K562 (cell line): ENCODE results near the gene PHF24. TPM values are rescaled to one million over a fixed set of nuclear protein-coding genes. Genes with fewer than 3 reads are reported as not detected.

Experiments used
- ATAC-seq: fragments of 200-7000 bp; cut with Tn5 transposase; 3 replicates; pipeline ENCODE4 v1.9.1; 2020; ENCODE audit warnings: moderate library complexity
- BruUV-seq: library from RNA; stranded (reverse); fragments of 400-500 nt; replicated peaks from 2 replicates; lab custom pipeline; 2021; lab: Mats Ljungman, UMichigan
- CTCF ChIA-PET: fragments of 300-600 bp; formaldehyde crosslinking; extraction: SDS; loops from one replicate; lab custom pipeline; 2021; ENCODE audit warnings: low intra/inter-chr PET ratio; lab: Yijun Ruan, JAX
- POLR2A ChIA-PET: fragments of 300-600, 350-650 bp; sonication (Branson Sonifier 250); formaldehyde crosslinking; extraction: SDS; loops from one replicate; lab custom pipeline; 2021; ENCODE audit warnings: antibody characterized with exemption, inconsistent platforms; lab: Yijun Ruan, JAX
- DNase-seq, 4 experiments: peaks; one replicate each; pipeline versions ENCODE4 v3.0.0 to v3.0.0-alpha.2; 2011 to 2018; ENCODE audit warnings: low spot score in 3 of 4, mixed read lengths in 3 of 4; ENCODE audit errors: extremely low read depth in 1 of 4
- FAIRE-seq: peaks from 2 replicates; lab custom pipeline; 2011; peaks lifted over from hg19 to GRCh38; lab: Jason Lieb, UNC
- H2AFZ ChIP-seq: 2 replicates; pipeline ENCODE4 v1.6.0; 2011; ENCODE audit warnings: low read depth, low read length, control low read depth, inconsistent platforms
- H3K27ac ChIP-seq: fragments of 200-600 bp; 3 replicates; pipeline ENCODE4 v1.8.0; 2011; ENCODE audit warnings: low read depth, mild to moderate bottlenecking, control low read depth, inconsistent platforms, low read length, moderate library complexity, mixed read lengths; ENCODE audit errors: extremely low read depth
- H3K27me3 ChIP-seq, 2 experiments: fragments of 300-600 bp in 1 of 2; 2 replicates in 1 of 2; 3 replicates in 1 of 2; pipeline versions ENCODE4 v1.6.0 to v1.8.0; 2011; ENCODE audit warnings: inconsistent platforms in 2 of 2, low read length in 2 of 2, mild to moderate bottlenecking in 1 of 2, mixed read lengths in 1 of 2, moderate library complexity in 1 of 2; ENCODE audit not compliant: control insufficient read depth in 2 of 2, insufficient read depth in 2 of 2
- H3K36me3 ChIP-seq: fragments of 300-600 bp; 3 replicates; pipeline ENCODE4 v1.8.0; 2011; ENCODE audit warnings: mild to moderate bottlenecking, low read length, inconsistent platforms; ENCODE audit not compliant: control insufficient read depth, insufficient read depth
- H3K4me1 ChIP-seq, 2 experiments: fragments of 200-600 bp in 1 of 2; replicated peaks in 1 of 2; 2 replicates in 1 of 2; 3 replicates in 1 of 2; pipeline versions ENCODE4 v1.5.1 to v1.8.0; 2011; ENCODE audit warnings: inconsistent platforms in 2 of 2, low read length in 2 of 2, mild to moderate bottlenecking in 1 of 2, mixed read lengths in 1 of 2, moderate library complexity in 1 of 2; ENCODE audit not compliant: control insufficient read depth in 2 of 2, insufficient read depth in 2 of 2
- H3K4me2 ChIP-seq: 2 replicates; pipeline ENCODE4 v1.6.1; 2011; ENCODE audit warnings: low read length, control low read depth, inconsistent platforms, mixed read lengths; ENCODE audit not compliant: insufficient read depth
- H3K4me3 ChIP-seq: fragments of 200-600 bp; sonication (generic), shearing (Covaris generic); 2 replicates; pipeline ENCODE4 v1.5.1; 2016; ENCODE audit warnings: control low read depth, inconsistent platforms
- H3K79me2 ChIP-seq: fragments of 200-600 bp; 3 replicates; pipeline ENCODE4 v1.8.0; 2011; ENCODE audit warnings: low read length, inconsistent platforms; ENCODE audit not compliant: control insufficient read depth, insufficient read depth
- H3K9ac ChIP-seq, 2 experiments: 2 replicates each; pipeline versions ENCODE4 v1.6.0 to v1.6.1; 2011; ENCODE audit warnings: low read depth in 2 of 2, low read length in 2 of 2, control low read depth in 1 of 2, inconsistent platforms in 1 of 2, mild to moderate bottlenecking in 1 of 2, mixed read lengths in 1 of 2; ENCODE audit not compliant: insufficient read depth in 1 of 2
- H3K9me1 ChIP-seq: one replicate; pipeline ENCODE4 v1.6.0; 2011; ENCODE audit warnings: inconsistent platforms, mild to moderate bottlenecking, low read length, moderate library complexity; ENCODE audit not compliant: control insufficient read depth, insufficient read depth
- H3K9me3 ChIP-seq: replicated peaks from 2 replicates; pipeline ENCODE4 v1.5.1; 2011; ENCODE audit warnings: low read depth, low read length, inconsistent platforms; ENCODE audit not compliant: control insufficient read depth, insufficient read depth
- H4K20me1 ChIP-seq: replicated peaks from 2 replicates; pipeline ENCODE4 v1.6.1; 2011; ENCODE audit warnings: low read length, inconsistent platforms, mixed read lengths; ENCODE audit not compliant: control insufficient read depth, insufficient read depth
- AFF1 ChIP-seq, 2 experiments: fragments of 450-650 bp; IDR thresholded peaks; 2 replicates each; pipeline ENCODE4 v1.6.1; 2018; ENCODE audit warnings: mild to moderate bottlenecking in 2 of 2, low read depth in 1 of 2; ENCODE audit not compliant: partially characterized antibody in 2 of 2
- ATF2 ChIP-seq: sonication (generic); formaldehyde crosslinking; IDR thresholded peaks from 2 replicates; pipeline ENCODE4 v1.8.1; 2022; ENCODE audit warnings: missing genetic modification reagents
- CBX1 ChIP-seq: sonication (generic); IDR thresholded peaks from 2 replicates; pipeline ENCODE4 v1.6.1; 2016; ENCODE audit warnings: antibody characterized with exemption, low read depth, mild to moderate bottlenecking
- CBX3 ChIP-seq, 2 experiments: IDR thresholded peaks; 1 replicate in 1 of 2; 2 replicates in 1 of 2; pipeline ENCODE4 v1.6.1; 2012; ENCODE audit warnings: inconsistent platforms in 2 of 2, low read length in 2 of 2, borderline replicate concordance in 1 of 2, control low read depth in 1 of 2
- CCAR2 ChIP-seq: fragments of 200-400 bp; formaldehyde crosslinking; IDR thresholded peaks from 2 replicates; pipeline ENCODE4 v1.6.1; 2017; ENCODE audit warnings: mild to moderate bottlenecking, low read depth, low read length
- ID3 ChIP-seq, 2 experiments: fragments of 250-450 bp in 1 of 2; fragments of 450-650 bp in 1 of 2; sonication (Bioruptor Pico) in 1 of 2; IDR thresholded peaks; 2 replicates each; pipeline versions ENCODE4 v1.6.1 to v1.8.0; 2016 to 2021; ENCODE audit warnings: mild to moderate bottlenecking in 2 of 2, moderate library complexity in 2 of 2, missing compliant biosample characterization in 1 of 2, missing genetic modification characterization in 1 of 2
- MAX ChIP-seq: sonication (generic); formaldehyde crosslinking; IDR thresholded peaks from 2 replicates; pipeline ENCODE4 v1.9.0; 2022; ENCODE audit warnings: mild to moderate bottlenecking, missing genetic modification reagents
- XRCC3 ChIP-seq: fragments of 450-650 bp; IDR thresholded peaks from 2 replicates; pipeline ENCODE4 v1.6.1; 2017; ENCODE audit warnings: mild to moderate bottlenecking, moderate library complexity
- ZNF280A ChIP-seq: fragments of 450-650 bp; IDR thresholded peaks from 2 replicates; pipeline ENCODE4 v1.6.1; 2018; ENCODE audit warnings: mild to moderate bottlenecking, low read depth; ENCODE audit not compliant: partially characterized antibody
- ZNF444 ChIP-seq: fragments of 250-450 bp; sonication (Bioruptor Pico); IDR thresholded peaks from 2 replicates; pipeline ENCODE4 v1.4.0; 2020; ENCODE audit warnings: mild to moderate bottlenecking, moderate library complexity
- WGBS: fragments of 100-300 bp; shearing (Covaris generic); methylation state at CpG from one replicate; pipeline ENCODE4 v1.1.6; 2016; ENCODE audit warnings: low coverage, mixed read lengths; ENCODE audit not compliant: insufficient coverage; ENCODE audit errors: missing lambda C conversion rate; 5-methylcytosine and 5-hydroxymethylcytosine counted together
- in situ Hi-C: fragments of 300-500 bp; cut with MboI; formaldehyde crosslinking; loops from 4 replicates; pipeline ENCODE4 v1.15.0; 2018; ENCODE audit warnings: inconsistent platforms, mixed read lengths
- intact Hi-C: fragments of 100-400 bp; cut with micrococcal nuclease; formaldehyde crosslinking; loops from 2 replicates; pipeline ENCODE4 v1.14.2; 2022
- polyA plus RNA-seq, 8 experiments: library from polyadenylated mRNA; depleted of rRNA in 4 of 8; stranded (reverse) in 5 of 8; unstranded in 3 of 8; fragments of >200 nt; fragmentation: Nextera tagmentation in 2 of 8; fragmentation: Illumina TruSeq in 1 of 8; extraction: Ambion mirVana in 2 of 8; extraction: Trizol in 1 of 8; gene quantifications; 2 replicates each; pipeline versions ENCODE4 v1.2.1 to v1.2.3, GENCODE V29; 2011 to 2014; ENCODE audit warnings: inconsistent platforms in 1 of 8, missing spikeins in 1 of 8
- total RNA-seq, 7 experiments: library from RNA; depleted of rRNA in 6 of 7; stranded (reverse); fragments of >200 nt in 6 of 7; fragmentation: Illumina TruSeq in 2 of 7; extraction: Trizol in 2 of 7; gene quantifications; 2 replicates each; pipeline versions ENCODE4 v1.2.1 to v1.2.3, GENCODE V29; 2011 to 2021; ENCODE audit warnings: low replicate concordance in 1 of 7

PHF24 gene
- total and polyA plus RNA-seq, 9 of the 15 experiments (the other 6 are each of a cell fraction or from before 2014, with no cell fraction given), result 0.01 TPM; not detected in 7

- DNase-seq, result no peak
- H3K9me1 ChIP-seq, result no peaks in the 10 kb centered on the region
- no peak overlapping the region for H3K27ac ChIP-seq
- WGBS, result 6% methylated on average over 3 of the region's 3 CpGs
- no peak for FAIRE-seq
- H3K27me3 ChIP-seq, result no peaks in the 10 kb centered on the region
- no peaks in the 10 kb centered on the region for H3K36me3 ChIP-seq
- no peak for ATAC-seq
- no peak overlapping the region for H3K9ac ChIP-seq
- H3K4me1 ChIP-seq, result no peaks in the 10 kb centered on the region
- H3K79me2 ChIP-seq, result no peaks in the 10 kb centered on the region
- H3K9me3 ChIP-seq, result peaks cover 8% of the 10 kb centered on the region
- POLR2A ChIA-PET, result interaction anchor here (1.0 to 1.4 kb wide), 2 partner anchors 9 to 17 kb away, joined by 4 read pairs; no protein-coding TSS in a partner anchor
- intact Hi-C loops (no loop called here), in situ Hi-C loops (no loop called here)
- BruUV-seq, result no TSS peak
- H3K4me2 ChIP-seq, result no peak overlapping the region
- no peak overlapping the region for H3K4me3 ChIP-seq
- H4K20me1 ChIP-seq, result no peaks in the 10 kb centered on the region
- CTCF ChIA-PET, result no interaction called here
- no peak overlapping the region for H2AFZ ChIP-seq
- TF ChIP-seq ZNF444 (no peak), CBX3 (IDR thresholded peaks at IDR 0.05; ENCODE audit: borderline replicate concordance in 1 of 2, low read length in 2 of 2) (peak in 1 of 2 experiments; percentile 97; a peak in 2 of 3 replicates), ID3 (CRISPR knock-in tag; IDR thresholded peaks at IDR 0.05) (no peak), ID3 (tag; IDR thresholded peaks at IDR 0.05) (no peak), ATF2 (CRISPR knock-in tag) (no peak), CCAR2 (no peak), AFF1 (IDR thresholded peaks at IDR 0.05; ENCODE audit: low read depth in 1 of 2, partially characterized antibody in 2 of 2) (no peak), MAX (CRISPR knock-in tag) (no peak), XRCC3 (0 out of 2 replicates have a peak, but pooled peaks have one; percentile 34), ZNF280A (peak; percentile 75), CBX1 (peak; percentile 60; the same call in 1 of the 2 replicates)
Measured at GRCh38 chr9:35010351-35010958, 52.4 kb downstream of the PHF24 start.
